ENCODE measurements around the gene STXBP5.

DNA sequence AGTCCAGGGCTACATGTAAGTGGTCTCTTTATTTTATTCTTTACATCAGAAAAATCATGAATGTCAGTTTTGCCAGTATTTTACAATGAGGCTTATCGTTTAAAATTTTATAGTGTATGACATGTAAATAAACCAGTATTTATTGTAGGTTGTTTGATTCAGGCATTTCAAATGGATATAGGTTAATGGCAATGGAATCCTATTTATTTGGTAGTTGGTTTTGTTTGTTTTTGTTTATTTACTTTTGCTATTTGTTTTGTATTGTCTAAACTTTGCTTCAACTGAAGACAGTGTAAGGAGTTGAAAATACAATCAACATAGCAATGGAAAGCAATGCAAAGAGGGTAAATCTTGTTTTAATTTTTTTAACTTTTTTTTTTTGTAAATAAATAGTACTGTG, 185.2 kb downstream of the STXBP5 start:
- TF ChIP-seq POLR2A (IDR thresholded peaks at IDR 0.05) (no peak), CTCF (IDR thresholded peaks at IDR 0.05) (no peak)
